ENCODE measurements around the gene NOS1AP.
"Not testable (repeated sequence)": the region's sequence is repeated elsewhere in the genome, so short reads cannot be mapped to it uniquely, and the experiment has no call there.

The NOS1AP gene

DNA sequence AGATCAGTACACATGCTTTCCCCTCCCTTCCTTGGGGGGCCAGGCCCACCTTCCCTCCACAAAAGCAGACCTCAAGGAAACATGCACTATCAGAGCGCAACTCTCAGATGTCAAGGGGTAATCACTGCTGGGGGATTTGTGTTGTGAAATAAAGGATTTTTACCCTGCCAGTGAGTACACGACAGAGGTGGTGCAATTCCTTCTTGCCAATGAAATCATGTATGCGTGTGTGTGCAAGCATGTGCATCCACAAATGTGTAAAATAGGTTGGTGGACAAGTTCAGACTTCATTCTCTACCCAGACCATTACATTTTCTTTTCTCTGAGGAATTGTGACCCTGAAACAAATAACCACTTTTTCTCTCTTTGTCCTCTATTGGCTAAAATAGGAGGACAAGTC, 9.8 kb upstream of the NOS1AP start:
- no peak for DNase-seq (ENCODE audit: low read depth)

GRCh38 chr1:162060314-162060713, 9.2 kb upstream of the NOS1AP start:
- no peak for DNase-seq (ENCODE audit: low read depth)

DNA sequence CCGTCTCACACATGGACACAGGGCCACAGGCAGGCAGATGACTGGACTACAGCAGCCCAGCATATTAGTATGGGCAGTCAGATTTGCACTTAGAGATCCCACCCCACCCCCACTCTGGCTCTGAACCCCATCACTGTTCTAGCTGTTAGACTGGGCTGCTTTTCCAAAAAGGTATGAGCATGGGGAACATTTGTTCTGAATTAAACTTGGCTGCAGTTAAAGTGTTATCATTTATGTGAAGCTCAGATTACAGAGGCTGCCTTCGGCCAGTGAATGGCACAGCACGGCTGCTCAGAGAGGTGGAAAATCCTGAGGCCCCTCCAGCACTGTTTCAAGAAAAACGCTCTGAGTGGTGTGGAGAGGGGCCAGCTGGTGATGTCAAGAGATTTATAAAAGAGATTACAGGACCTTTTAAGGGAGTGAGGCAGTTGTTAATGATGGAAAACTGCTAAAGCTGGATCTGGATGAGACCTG, 6.9 kb upstream of the NOS1AP start:
- DNase-seq (ENCODE audit: low read depth) = peak; percentile 72

DNA sequence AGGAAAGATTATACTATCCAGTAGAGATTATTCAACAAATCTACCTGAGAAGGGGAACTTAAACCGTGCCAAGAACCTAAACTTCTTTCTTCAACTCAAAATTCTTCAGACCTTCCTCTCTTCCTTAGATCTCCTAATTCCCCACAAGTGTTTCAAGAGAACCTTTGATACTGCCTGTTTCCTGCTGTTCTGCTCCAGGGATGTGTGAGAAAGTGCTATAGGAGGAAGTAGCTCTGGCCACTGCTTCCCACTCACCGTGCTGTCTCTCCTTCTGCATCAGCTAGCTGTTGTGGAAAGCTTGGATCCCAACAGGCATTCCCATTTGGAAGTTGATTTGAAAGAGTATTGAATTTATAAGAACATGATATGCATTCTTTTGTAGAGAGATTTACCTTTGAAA, 4.5 kb upstream of the NOS1AP start:
- DNase-seq (ENCODE audit: low read depth) = no peak

- not testable (repeated sequence) for DNase-seq (ENCODE audit: low read depth)
Measured at GRCh38 chr1:162066836-162067235, 2.7 kb upstream of the NOS1AP start.

- DNase-seq (ENCODE audit: low read depth) = no peak
Measured at GRCh38 chr1:162067466-162067865, 2.0 kb upstream of the NOS1AP start.

DNA sequence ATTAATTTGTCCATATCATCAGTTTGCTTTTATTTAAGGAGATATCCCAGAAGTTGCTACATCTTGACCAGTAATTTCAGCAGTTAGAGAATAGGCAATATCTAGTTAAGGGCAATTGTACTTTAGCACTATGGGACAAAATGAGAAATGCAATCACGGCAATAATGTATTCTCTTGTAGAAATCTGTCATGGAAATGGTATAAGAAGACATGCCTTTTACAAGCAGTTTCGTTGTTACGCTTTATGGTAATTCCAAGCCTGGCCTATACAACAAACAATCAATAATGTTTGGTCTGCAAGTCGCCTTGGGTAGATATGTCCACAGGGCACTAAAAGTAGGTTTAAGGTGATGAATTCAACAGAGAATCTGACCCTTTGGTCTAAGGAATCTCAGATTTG, 1.2 kb upstream of the NOS1AP start:
- DNase-seq (ENCODE audit: low read depth) = no peak

DNA sequence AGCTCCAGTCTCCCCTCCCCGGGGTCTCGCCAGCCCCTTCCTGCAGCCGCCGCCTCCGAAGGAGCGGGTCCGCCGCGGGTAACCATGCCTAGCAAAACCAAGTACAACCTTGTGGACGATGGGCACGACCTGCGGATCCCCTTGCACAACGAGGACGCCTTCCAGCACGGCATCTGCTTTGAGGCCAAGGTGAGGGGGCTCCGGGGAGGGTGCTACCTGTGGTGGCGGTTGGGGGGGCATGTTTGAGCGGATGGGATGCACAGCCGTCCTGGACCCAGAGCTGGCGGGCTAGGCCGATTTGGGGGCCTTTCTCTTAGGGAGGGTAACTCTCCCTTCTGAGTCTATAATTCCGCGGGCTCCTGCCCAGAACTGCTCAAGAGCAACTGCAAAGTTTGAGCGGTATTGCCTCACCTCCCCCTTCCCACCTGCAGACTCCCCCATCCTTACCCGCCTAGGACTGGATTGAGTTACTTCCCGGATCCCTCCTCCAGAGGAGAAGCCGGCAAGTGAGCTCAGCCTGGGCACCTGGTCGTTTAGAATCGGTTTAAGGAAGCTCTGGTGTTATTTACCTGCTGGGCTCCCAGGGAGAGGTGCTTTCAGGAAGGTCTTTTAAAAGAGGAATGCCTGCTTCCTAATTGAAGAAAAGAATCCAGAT, 730 bp downstream of the NOS1AP start:
- no peak for DNase-seq (ENCODE audit: low read depth)

DNA sequence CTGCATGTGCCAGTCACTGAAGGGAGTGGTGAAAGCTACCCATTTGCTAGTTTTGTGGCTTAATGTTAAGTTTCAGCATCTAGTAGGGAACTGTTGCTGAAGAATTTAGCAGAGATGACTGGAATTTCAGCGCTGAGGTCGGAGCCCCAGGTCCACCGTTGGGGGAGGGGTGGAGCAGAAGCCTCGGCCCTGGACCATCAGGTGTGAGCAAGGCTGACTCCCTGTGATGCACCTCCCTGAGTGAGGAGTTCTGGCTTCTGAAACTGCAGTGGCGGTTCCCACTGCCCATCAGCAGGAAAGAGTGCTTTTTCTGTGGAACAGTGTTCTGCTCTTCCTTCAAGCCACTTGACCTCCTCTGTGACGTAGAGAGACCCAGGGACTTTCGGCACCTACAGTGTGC, 1.3 kb downstream of the NOS1AP start:
- no peak for DNase-seq (ENCODE audit: low read depth)

DNA sequence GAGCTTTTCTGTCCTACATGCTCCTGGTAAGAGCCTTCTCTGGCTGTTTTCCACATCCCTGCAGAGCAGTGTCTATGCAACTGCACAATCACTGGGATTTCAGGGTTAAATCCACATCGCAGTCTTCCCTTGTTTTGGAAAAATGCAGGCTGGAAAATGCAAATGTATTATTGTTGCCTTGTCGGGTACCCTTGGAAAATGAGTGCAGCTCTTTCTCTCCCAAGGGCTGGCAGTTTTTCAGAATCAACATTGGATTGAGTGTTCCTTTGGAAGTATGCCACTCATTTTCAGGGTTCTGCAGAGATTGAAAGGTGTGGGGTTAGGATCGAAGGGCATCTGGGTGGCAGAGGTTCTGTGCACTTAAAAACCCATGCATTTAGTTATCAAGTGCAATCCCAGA, 3.2 kb downstream of the NOS1AP start:
- no peak for DNase-seq (ENCODE audit: low read depth)

- no peak for DNase-seq (ENCODE audit: low read depth)
Measured at GRCh38 chr1:162074276-162075005, 5.0 kb downstream of the NOS1AP start.

GRCh38 chr1:162075862-162076261, 6.4 kb downstream of the NOS1AP start:
- no peak for DNase-seq (ENCODE audit: low read depth)

GRCh38 chr1:162077648-162078299, 8.3 kb downstream of the NOS1AP start:
- no peak for DNase-seq (ENCODE audit: low read depth)

GRCh38 chr1:162079030-162079429, 9.5 kb downstream of the NOS1AP start:
- no peak for DNase-seq (ENCODE audit: low read depth)

GRCh38 chr1:162080472-162081015, 11.1 kb downstream of the NOS1AP start:
- no peak for DNase-seq (ENCODE audit: low read depth)

DNA sequence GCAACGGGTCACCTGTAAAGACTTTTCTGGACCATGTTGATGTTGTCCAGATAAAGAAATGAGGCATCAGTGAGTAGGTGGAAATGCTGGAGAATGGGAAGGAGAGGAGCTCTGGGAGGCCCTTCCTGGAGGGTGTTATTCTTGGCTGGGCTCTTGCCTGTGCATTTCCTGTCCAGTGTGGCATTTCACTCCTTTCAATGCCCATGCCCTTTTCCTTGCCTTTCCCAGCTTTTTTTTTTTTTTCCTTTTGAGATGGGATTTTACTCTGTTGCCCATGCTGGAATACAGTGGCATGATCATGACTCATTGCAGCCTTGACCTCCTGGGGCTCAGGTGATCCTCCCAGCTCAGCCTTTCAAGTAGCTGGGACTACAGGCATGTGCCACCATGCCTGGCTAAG, 11.8 kb downstream of the NOS1AP start:
- no peak for DNase-seq (ENCODE audit: low read depth)

- DNase-seq (ENCODE audit: low read depth) = not testable (repeated sequence)
Measured at GRCh38 chr1:162082080-162082479, 12.6 kb downstream of the NOS1AP start.

DNA sequence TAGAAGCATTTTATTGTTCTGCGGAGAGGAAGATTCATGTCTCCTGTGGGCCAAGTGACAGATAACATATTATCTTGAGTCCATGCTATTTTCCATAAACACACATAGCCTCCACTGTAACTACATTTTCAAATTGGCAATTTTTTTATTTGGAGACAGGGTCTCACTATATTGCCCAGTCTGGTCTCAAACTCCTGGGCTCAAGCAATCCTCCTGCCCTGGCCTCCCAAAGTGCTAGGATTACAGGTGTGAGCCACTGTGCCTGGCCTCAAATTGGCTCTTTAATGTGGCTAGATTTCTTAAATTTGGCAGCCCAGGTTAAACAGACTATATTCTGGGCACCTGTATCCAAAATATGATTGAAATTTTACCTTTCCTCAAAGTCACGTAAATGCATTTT, 13.8 kb downstream of the NOS1AP start:
- DNase-seq (ENCODE audit: low read depth) = no peak

DNA sequence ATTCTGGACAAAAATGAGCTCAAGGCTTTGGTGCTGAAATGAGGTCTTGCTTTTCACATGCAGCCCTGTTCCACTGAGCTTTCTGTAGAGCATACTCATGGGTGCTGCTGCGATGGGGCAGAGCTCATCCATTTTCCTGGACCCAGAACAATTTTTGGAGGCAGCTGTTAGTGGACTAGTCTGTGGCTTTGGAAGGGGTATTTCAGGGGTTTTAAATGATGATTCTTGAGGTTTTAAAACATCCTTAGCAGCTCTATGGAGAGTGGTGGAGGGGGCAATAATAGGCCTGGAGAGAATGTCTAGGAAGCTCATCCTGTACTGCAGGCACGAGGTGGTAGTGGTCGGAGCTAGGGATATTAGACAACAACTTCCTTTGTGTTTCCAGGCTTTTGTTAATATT, 16.5 kb downstream of the NOS1AP start:
- no peak for DNase-seq (ENCODE audit: low read depth)

- peak; percentile 53 for DNase-seq (ENCODE audit: low read depth)
Measured at GRCh38 chr1:162087111-162087510, 17.6 kb downstream of the NOS1AP start.

GRCh38 chr1:162087574-162087973, 18.1 kb downstream of the NOS1AP start:
- no peak for DNase-seq (ENCODE audit: low read depth)

DNA sequence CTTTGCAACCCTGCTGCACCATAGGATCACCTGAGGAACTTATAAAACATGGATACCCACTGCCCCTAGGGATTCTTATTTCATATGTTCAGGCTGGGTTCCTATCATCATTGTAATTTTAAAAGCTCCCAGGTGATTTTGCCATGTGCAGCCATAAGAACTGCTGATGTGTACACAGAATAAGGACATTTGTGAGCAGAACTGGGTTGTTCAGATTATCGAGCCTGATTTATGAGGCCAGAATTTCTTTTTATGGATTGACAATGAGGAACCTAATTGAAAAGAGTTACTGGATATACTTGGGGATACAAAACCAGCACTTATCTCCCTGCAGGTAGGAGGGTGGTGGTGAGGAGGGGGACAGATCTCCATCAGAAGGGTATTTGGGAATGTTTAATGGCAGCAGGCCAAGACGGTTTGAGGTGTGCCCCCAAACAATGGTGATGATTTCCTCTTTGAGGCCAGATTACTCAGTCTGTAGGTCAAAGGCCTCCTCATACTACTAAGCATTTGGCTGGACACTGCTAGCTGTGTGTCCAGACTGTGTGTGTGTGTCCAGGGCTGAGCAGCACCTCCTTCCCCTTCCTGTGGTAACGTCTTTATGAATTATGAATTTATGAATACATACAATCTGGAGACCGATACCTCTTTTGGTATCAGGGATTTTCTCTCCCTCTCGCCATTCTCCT, 18.9 kb downstream of the NOS1AP start:
- peak; percentile 45 for DNase-seq (ENCODE audit: low read depth)
